NCI-H1694 treated with DMSO at 0.1 percent for 48 hours (cell line): ENCODE results near the gene NAALADL1.

Source experiments
- DNase-seq: peaks from one replicate; lab custom pipeline; 2025; lab: John Stamatoyannopoulos, UW

NAALADL1 gene, protein sequence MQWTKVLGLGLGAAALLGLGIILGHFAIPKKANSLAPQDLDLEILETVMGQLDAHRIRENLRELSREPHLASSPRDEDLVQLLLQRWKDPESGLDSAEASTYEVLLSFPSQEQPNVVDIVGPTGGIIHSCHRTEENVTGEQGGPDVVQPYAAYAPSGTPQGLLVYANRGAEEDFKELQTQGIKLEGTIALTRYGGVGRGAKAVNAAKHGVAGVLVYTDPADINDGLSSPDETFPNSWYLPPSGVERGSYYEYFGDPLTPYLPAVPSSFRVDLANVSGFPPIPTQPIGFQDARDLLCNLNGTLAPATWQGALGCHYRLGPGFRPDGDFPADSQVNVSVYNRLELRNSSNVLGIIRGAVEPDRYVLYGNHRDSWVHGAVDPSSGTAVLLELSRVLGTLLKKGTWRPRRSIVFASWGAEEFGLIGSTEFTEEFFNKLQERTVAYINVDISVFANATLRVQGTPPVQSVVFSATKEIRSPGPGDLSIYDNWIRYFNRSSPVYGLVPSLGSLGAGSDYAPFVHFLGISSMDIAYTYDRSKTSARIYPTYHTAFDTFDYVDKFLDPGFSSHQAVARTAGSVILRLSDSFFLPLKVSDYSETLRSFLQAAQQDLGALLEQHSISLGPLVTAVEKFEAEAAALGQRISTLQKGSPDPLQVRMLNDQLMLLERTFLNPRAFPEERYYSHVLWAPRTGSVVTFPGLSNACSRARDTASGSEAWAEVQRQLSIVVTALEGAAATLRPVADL

GRCh38 chr11:65058419-65059054 lies at the start of gene NAALADL1:
NAALADL1 (minus strand) TSS chr11:65058553; CDS start chr11:65058521, 32 bp downstream.
- no peak for DNase-seq

- no peak for DNase-seq
Observed at GRCh38 chr11:65107751-65108468, 49.6 kb upstream of the NAALADL1 start.

DNA sequence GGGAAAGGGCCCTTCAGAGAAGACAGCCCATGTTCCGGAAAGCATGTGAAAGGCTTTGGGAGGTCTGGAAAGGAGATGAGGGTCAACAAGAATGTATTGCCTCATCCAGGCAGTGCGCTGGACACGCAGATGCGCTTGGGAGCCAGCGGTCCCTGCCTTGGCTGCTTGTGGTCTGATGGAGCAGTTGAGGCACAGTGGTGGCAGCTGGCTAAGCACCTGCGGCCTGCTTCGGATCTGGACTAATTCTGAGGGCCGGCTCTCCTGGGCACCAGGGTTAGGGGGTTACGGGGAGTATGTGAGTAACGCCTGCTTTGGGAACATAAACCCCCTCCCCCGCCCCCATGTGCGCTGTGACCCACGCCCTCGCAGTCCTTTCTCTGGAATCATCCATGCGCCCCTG lies 48.7 kb upstream of the NAALADL1 start:
- DNase-seq, result no peak

DNA sequence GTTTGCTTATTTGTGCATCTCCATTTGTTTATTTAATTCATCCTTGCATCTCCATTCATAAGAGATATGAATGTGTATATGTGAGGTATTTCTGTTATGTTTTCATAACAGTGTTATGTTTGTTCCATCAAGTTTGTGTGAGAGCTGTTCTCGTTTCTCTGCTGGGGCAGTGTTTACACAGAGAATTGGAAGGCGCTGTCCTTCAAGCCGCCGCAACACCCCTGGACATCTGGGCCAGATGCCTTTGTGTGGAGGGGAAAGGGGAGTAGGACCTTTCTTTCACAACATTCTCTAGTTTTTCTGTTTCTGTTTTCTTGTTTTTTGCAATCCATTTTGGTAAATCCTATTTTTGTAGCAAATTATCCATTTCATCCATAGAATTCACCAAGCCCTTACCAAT lies 46.3 kb upstream of the NAALADL1 start:
- no peak for DNase-seq

GRCh38 chr11:65103476-65103875 lies 45.1 kb upstream of the NAALADL1 start:
- DNase-seq, result no peak

DNA sequence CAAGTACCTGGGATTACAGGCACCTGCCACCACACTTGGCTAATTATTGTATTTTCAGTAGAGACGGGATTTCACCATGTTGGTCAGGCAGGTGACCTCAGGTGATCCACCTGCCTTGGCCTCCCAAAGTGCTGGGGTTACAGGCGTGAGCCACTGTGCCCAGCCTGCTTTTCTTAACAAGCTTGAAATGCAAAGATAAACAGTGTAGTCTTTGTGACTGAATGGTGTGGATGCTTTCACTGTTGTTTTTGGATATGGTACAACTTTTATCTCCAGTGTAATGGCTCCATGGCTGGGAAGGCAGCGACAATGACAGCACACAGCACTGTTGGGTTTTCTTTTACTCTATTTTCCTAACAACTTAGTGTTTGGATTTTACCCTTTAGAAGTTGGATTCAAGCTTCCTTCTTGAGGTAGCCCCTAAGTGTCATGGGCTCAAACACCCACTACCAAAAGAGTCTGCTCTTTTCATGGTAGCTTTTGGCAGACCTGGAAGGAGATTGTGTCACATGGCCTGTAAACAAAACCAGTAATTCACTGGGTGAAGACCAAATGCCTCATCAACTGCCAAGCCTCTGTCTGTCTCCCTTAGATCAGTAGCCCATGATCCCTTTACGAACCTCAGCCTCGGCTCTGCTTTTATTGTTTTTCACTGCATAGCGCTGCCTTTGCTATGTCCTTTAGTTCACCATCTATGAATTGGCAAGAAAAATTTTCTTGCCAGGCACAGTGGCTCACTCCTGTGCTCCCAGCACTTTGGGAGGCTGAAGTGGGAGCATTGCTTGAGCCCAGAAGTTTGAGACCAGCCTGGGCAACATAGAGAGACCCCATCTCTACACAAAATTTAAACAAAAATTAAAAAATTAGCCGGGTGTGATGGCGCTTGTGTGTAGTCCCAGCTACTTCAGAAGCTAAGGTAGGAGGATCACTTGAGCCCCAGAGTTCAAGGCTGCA lies 44.1 kb upstream of the NAALADL1 start:
- no peak for DNase-seq

DNA sequence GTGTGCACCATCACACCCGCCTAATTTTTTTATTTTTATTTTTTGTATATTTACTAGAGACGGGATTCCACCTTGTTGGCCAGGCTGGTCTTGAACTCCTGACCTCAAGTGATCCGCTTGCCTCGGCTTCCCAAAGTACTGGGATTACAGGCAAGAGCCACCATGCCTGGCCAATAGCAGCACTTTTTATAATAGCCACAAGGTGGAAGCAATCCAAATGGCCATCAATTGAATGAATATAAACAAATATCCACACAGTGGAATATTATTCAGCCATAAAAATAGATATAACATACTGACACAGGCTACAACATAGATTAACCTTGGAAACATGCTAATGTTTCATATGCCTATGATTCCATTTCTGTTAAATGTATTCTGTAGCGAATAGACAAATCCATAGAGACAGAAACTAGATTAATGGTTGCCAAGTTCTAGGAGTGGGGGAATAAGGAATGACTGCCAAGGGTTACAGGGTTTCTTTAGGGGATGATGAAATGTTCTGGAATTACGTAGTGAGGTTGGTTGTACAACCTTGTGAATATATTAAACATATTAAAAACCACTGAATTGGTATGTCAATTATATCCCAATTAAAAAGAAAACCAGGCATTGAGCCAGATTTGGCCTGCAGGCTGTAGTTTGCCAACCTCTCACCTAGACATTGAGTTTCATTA lies 42.5 kb upstream of the NAALADL1 start:
- DNase-seq, result no peak

GRCh38 chr11:65096926-65097325 lies 38.6 kb upstream of the NAALADL1 start:
- no peak for DNase-seq

DNA sequence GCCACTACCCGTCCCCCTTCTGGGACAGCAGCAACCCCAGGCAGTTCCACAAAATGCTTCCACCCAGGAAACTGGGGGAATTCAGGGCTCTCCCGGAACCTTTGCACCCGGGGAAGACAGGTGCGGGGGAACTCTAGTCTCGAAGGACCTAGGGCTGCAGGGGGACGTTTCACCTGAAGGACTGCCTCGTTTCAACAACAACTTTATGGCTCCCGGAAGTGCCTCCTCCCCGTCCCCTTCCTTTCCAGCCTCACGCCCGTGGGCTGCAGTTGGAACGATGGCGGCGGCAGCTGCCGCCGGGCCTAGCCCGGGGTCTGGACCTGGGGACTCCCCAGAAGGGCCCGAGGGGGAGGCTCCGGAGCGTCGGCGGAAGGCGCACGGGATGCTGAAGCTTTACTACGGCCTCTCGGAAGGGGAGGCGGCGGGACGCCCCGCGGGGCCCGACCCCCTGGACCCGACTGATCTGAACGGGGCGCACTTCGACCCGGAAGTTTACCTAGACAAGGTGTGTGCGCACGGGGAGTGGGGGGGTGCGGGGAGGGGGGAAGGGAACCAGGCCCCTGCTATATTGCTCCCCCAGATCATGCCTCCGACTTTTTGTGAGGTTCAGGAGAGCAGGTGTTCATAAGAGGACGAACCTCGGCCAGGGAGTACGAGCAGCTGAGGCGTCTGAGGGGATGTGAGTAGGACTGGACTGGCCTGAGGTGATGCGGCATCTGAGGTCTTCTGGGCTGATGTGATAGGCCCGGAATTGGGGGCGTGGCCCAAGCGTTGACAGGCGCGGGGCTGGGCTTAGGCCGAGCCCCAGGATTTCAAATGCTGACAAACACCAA lies 37.8 kb upstream of the NAALADL1 start, which contains the start of gene VPS51:
Gene VPS51, plus strand, starts transcription at position 241 of the 833 bp plus-strand sequence. Its CDS starts 37 bp downstream, at position 278.
- peak; percentile 79 for DNase-seq

DNA sequence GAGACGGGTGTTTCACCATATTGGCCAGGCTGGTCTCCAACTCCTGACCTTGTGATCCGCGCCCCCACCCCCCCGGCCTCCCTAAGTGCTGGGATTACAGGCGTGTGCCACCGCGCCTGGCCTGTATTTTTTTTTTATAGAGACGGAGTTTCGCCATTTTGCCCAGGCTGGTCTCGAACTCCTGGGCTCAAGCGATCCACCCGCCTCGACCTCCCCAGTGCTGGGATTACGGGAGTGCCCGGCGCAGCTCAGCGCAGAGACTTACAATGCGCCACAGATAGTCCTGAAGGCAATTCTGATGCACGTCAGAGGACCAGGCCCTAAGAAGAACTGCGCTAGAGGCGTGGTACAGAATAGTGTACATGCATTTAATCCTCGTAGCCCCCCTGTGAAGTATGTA lies 37.1 kb upstream of the NAALADL1 start:
- DNase-seq, result no peak

- no peak for DNase-seq
Observed at GRCh38 chr11:65090628-65091027, 32.3 kb upstream of the NAALADL1 start.

DNA sequence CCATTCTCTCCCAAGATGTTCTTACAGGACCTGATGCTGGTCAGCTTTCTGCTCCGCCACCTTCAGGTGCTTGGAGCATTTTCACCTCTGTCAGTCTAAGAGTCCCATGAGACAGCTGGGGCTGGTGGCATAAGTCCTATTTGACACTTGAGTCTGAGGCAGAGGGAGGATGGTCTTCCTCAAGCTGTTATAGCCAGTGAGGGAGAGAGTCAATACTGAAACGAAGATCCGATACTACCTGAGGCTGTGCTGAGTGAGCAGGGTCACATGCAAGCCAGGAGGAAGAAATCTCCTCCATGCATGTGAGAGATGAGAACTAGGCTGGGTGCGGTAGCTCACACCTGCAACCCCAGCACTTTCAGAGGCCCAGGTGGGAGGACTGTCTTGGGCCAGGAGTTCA lies 31.3 kb upstream of the NAALADL1 start:
- DNase-seq, result no peak

- no peak for DNase-seq
Observed at GRCh38 chr11:65087827-65088226, 29.5 kb upstream of the NAALADL1 start.

- no peak for DNase-seq
Observed at GRCh38 chr11:65087216-65087615, 28.9 kb upstream of the NAALADL1 start.

- DNase-seq, result no peak
Observed at GRCh38 chr11:65086809-65087208, 28.5 kb upstream of the NAALADL1 start.

GRCh38 chr11:65085446-65085845 lies 27.1 kb upstream of the NAALADL1 start:
- no peak for DNase-seq

DNA sequence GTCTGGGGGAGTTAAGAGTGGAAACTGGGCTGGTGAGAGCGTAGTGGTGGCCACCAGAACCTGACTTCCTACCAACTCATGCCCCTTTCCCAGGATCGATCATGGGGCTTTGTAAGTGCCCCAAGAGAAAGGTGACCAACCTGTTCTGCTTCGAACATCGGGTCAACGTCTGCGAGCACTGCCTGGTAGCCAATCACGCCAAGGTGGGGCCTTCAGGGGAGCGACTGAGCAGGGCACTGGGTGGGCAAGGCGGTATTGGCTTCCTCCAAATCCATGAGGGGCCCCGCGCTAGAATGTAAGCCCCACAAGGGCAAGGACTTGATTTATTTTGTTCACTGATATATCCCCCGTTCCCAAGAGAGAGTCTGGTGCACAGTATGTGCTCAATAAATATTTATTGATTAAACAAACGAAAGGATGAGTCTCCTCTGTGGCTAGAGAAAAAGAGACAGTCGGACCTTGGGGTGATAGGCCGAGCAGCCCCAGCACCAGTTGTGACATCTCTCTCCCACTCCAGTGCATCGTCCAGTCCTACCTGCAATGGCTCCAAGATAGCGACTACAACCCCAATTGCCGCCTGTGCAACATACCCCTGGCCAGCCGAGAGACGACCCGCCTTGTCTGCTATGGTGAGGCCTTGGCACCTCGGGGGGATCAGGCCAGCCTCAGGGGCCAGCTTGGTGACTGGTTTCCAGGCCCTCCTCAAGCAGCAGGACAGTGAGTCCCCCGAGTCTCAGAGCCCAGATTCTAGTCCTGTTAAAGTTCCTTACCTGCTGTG lies 26.4 kb upstream of the NAALADL1 start:
- DNase-seq, result no peak

GRCh38 chr11:65083834-65084597 lies 25.7 kb upstream of the NAALADL1 start, which contains the start of the genes CDCA5 and ZFPL1:
CDCA5 (minus strand) TSS chr11:65084040; CDS start chr11:65083978, 62 bp downstream.
ZFPL1 (plus strand) TSS chr11:65084222; CDS start chr11:65084699, 477 bp downstream.
- DNase-seq, result peak; percentile 84
